ENCODE measurements around the gene ARHGAP10.

The ARHGAP10 gene

DNA sequence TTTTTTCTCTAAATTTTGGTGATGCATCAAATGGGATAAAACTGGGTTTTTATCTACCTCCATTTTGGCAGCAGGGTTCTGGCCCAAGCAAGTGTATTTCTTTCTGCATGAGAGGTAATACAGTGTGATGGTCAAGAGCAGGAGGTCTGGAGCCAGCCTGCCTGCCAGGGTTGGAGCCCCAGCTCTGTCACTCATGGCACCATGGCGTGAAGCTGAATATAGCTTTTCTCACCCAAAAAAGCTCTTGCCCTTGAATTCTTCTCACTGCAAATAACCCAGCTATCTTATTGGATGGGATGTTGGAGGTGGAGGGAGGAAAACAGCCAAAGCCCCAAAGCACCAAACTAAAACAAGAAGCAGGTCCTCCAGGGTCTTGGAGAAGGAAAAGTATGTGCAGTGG, 218.4 kb downstream of the ARHGAP10 start:
- no peak for DNase-seq (ENCODE audit: low read depth)

DNA sequence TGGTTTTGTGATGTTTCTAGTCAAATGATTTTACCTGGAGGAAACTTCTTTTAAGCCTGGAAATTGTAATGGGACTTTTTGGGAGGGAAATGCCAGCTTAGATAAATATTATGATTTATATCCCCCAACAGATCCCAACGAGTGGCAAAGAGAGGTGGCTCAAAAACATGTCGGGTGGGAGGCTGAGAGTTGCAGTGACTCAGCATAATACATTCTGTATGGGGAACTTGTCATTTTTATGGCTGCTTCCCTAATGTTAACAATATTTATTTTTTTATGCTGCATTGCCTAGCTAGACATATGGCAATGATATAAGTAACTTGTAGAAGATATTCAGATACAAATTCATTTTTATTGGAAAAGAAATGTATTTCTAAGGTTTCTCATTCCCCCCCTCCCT, 219.0 kb downstream of the ARHGAP10 start:
- DNase-seq (ENCODE audit: low read depth): no peak

DNA sequence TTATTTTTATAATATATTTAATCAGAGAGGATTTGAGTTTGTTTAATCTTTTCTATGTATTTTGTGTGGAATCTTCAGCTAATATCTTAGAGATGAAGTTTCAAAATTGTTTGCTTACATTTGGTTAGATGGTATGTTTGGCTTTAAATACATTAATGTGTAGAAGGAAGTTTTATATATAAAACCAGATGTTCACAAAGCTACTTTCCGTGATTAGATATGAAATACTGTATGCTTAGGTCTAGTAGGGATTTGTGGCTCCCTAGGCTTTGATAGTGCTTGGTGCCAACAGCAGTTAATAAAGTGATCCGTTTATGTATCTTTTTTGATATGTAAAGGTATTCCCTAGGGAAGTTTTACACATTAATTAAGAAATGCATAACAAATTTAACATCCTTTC, 223.0 kb downstream of the ARHGAP10 start:
- DNase-seq (ENCODE audit: low read depth): no peak

DNA sequence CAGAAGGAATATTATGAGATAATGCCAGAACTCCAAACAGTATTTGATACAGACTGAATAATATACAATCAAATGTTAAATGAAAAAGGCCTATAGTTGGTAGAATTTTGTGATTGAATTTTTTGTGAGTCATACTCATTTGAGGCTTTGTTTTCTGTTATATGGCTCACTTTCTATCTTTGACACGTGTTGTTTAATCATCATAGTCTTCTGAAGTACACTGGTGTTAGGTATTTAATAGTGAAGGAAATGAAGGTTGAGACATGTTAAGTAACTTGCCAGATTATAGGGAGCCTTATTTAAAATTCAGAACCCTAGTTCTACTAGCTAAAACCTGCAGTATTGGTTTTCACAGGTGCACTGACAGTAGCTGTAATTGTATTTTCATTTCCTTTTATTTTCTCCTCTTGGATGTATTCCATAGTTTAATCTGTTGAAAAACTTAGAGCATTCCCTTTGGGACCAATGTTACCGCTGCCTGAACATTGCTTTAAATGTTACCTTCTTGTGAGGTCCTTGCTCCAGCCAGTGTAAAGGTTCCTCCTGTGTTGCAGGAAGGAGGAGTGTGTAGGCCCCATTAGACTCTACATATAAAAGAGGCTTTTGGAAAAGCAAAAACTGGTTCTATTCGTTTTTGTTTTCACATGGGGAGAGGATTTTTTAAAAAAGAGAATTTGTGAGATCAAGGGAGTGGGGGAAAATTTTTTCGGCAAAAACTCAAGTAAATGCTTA, 224.1 kb downstream of the ARHGAP10 start:
- DNase-seq (ENCODE audit: low read depth): no peak

DNA sequence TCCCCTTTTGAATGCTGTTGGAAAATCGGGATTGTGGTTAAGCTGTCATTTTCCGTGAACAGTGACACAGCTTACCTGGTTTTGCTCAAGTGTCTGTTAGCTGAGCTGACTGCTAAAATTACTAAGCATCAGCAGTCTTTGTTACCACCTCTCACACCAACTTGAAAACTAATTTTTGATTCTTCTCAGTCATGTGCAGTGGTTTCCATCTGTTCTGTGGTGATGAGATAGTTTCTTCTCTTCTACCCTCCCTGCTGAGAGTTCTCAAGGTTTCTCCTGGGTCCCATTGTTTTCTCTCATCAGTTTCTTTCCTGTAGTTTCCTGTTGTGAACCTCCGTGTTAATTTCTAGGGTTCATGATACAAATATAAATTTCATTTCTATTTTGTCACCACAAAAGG, 225.6 kb downstream of the ARHGAP10 start:
- no peak for DNase-seq (ENCODE audit: low read depth)

DNA sequence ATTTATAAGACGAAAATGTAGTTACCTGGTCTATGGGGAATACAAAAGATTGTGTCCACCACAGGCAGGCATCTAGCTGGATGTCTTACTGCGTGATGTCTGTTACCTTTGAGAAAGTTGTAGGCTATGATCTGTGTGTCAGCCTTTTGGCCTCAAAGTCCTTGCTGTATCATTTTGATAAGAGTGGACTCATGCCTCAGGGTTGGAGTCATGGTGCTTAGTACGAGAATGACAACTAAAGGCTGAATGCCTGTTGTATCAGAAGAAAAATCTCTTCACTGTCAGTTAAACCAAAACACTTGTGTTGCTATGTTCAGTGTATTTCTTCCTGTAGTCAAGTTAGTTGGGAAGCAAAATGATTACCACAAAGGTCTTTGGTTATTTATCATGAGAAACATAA, 226.2 kb downstream of the ARHGAP10 start:
- no peak for DNase-seq (ENCODE audit: low read depth)

DNA sequence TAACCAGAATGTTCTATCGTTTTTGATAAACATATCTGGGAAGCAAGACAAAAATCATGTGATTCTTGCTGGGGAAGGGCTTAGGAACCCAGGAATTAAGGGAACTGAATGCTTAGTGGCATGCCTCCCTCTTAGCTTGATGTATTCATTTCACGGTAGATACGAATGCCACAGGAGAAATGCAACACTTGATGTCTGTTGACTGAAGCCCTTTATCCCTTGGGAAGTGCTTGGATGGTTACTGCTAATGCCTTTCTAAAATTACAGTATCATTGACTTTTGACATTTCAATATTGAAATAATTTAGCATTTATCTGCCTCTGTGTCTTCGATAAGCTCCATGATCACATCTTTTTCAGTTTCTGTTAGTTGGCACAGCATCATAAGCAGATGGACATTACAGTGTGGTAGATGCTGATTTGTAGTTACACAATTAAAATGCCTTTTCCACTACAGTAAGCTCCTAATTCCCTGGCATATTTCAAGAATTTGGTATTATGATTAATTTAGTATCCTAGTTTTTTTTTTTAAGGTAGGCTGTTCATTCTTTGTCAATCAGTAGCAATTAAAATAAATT, 226.7 kb downstream of the ARHGAP10 start:
- no peak for DNase-seq (ENCODE audit: low read depth)

DNA sequence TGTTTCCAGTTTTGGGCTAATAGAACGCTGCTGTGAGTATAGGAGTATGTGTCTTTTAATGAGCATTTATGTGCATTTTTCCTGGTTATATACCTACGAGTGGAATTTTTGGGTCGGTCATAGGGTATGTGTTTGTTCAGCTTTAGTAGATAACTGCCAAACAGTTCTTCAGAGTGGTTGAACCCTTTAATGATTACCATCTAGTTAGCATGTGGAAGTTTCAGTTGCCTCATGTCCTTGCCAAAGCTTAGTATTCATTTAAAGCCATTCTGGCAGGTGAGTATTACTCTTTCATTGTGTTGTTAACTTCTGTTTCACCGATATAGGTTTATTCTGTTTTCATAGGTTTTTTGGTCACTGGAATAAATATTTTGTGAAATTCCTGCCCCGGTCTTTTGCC, 229.1 kb downstream of the ARHGAP10 start:
- DNase-seq (ENCODE audit: low read depth): no peak

DNA sequence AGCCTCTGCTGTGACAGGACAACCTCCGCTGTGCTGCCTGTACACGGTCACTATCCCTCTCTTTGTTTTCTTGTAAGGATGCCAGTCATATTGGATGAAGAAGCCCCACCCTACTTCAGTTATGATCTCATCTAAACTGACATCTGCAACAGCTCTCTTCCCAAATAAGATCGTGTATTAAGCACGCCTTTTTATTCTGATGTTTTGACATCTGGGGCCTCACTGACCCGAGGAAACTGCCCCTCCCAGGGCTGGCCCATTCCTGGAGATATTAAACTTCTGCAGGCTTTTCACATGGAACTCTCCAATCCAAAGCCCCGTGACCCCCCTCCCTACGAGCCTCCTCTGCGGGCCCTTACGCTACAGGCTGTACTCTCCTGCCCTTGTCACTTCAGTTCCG, 232.0 kb downstream of the ARHGAP10 start:
- DNase-seq (ENCODE audit: low read depth): no peak

DNA sequence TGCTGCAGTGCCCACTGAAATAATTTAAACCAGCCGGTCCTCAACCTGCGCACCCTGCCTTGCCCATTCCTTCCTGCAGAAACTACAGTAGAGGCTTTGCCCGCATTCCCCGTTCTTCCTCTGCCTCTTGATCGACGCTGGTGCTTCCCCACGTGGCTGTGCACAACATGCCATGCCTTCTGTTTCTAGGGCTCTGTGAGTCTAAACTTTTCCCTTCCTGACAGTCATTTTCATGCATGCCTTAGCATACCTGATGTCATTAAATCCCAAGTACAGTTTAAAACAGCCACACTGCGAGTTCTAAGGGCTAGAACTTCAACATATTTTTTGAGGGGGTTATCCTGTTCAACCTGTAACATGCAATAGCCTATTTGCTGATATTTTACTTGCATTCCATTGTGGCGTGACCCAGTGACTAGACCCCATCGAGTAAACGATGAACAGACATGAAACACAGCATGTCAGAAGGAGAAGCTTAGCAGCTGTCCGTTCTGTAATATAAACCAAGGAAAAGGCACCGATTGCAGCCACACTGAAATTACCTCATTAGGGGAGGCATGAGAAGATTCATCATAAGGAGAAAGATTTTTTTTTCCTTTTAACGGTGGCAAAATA, 232.5 kb downstream of the ARHGAP10 start:
- no peak for DNase-seq (ENCODE audit: low read depth)

DNA sequence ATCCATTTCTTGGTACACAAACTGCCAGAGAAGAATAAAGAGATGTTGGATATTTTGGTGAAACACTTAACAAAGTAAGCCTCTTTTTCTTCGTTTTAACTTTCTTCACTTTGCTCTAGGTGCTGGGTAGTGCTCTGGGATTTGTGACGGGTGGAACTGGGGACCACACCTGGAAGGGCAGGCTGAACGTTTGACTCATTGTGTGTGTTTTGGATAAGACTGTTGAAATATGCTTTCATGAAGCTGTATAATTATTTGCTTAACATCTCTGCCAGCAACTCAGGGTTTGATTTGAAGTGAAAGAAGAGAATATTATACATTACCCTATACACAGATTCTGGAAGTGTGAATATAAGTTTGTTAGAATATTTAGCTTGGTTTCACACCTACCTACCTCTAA, 233.2 kb downstream of the ARHGAP10 start:
- no peak for DNase-seq (ENCODE audit: low read depth)

DNA sequence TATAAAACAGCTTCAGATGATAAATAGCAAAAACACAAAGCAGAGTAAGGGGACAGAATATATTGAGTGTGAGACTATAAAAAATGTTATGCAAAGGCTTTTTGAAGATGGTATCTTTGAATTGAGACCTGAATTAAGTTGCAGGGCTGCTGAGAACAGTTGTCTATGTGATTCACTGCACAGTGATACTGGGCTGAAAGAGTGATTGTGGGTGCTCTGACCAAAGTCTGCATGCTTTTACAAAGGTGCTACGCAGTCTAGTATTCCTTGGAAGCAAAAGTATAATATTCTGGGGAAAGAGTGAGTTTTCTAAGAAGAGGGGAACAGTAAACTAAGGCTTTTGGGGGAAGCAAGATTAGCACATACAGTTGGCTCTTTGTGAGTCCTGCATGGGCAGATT, 234.0 kb downstream of the ARHGAP10 start:
- no peak for DNase-seq (ENCODE audit: low read depth)

DNA sequence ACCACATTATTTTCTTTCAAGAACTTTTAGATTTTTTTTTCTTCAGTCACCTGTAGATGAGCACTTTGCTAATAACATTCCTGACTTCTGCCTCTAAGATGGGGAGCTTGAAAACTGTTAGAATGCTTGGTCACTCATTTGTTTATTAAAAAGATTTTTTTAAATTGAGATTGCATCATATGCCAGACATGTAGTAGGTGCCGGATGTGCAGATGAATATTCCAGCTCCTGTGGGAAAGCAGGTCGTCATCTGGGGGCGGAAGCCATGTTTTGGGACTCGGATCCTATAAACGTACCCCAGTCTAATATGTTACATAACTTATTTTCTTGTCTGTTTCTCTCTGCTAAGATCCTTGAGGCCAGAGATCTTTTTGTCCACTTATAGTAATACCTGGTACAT, 236.8 kb downstream of the ARHGAP10 start:
- DNase-seq (ENCODE audit: low read depth): no peak

DNA sequence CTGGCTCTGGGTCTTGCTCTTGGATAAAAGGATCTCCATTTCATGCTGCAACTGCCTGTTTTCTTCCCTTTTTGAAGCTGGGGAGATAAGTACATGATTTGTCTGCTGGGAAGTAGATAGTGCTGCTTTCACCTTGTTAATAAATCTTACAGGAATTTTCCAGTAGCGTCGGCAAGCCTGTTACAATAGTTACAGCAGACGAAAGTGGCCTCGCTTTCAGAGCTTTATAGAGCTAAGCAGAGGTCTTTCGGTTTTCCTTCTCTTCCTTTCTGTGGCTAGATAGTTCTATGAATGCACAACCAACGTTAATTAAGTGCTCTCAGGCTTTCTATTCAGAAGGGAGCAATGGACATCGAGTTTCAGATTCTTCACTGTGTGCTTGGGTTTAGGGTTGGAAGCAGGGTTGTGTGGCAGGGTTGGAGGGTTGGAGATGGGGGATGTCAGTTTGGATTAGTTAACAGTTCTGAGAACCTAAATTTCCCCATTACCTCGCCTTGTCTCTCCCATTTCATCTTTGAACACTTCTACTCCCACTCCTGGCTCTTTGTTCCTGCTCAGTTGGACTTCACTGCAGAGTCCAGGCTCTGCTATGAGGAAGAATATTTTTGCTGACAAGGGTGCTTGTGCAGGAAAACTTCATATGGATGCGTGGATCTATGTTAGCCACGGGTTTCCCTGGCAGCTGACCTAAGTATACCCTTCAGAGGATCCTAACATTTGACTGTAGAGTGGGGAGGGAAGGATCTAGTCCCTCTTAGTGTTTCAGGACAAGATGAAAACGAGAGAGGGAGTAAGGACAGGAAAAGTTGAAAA, 237.9 kb downstream of the ARHGAP10 start:
- DNase-seq (ENCODE audit: low read depth): no peak

DNA sequence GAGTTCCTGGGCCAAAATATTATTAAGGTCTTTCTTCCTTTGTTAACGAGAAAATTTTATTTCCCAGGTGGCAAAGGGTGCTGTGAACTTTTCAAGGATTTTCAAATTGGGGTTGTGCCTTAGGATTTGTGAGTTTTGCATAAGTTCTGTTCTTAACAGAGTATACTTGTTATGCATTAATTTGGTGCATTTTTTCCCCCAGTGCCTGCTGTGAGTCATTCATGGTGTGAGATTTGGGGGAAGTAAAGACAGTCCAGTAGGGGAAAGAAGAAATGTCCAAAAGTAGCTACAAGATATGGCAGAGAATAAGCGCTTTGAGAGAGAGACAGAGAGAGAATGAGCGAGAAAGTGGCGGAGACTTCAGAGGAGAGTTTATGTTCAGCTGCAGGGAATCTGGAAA, 239.2 kb downstream of the ARHGAP10 start:
- no peak for DNase-seq (ENCODE audit: low read depth)

DNA sequence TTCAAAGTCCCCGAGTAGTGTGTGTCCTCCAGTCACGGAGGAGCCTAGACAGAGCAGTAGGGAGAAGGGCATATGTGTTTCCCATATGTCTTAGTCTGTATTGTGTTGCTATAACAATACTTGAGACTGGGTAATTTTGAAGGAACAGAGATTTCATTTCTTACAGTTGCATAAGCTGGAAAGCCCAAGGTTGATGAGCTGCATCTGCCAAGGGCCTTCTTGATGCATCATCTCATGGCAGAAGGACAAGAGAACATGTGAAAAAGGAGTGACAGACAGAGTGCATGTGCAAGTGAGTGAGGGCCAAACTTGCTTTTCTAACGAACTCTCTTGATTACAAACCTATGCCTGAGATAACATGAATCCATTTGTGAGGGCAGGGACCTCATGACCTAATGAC, 243.4 kb downstream of the ARHGAP10 start:
- peak; percentile 72 for DNase-seq (ENCODE audit: low read depth)

DNA sequence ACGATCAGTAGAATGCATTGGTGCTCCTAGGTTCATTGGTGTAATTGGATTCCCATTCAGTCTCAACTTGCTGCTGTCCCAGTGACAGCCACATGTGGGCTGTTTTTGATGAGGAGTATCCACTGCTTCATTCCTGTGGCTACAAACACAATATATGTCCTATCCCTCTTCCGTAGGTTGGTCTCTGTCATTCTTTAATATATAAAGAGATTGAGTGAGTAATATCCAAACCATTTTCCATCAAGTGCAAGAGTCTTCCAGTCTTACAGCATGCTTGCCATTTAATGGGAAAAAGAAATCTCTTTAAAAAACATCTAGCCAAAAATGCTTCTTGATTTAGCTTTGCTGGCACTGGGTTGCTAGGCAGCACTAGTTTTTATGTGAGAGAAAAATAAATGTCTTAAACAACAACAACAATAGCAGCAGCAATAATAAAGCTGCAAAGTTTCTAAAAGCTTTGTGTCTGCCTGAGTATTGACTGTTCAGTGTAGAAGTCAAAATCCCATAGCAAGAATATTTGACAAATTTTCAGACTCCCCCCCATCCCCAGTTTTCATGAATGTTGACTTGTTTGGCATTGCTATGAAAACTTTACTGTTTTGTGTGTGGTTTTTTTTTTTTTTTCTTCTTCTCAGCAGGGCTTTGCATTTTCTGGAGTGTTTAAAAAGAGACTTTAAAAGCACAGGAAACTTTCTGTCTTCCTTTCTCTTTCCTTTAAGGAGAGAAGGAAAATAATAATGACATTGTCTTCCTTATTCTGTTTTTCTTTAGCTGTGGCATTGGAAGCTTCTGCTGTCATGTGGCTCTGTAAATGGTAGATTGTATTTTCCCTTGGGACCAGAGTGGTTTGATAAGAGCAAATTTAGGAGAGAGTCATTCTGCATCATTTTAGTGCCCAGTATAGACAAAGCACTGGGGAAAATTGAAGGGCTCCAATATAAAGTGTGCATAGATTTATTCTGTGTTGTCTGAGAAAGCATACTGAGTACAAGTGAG, 244.3 kb downstream of the ARHGAP10 start:
- no peak for DNase-seq (ENCODE audit: low read depth)

DNA sequence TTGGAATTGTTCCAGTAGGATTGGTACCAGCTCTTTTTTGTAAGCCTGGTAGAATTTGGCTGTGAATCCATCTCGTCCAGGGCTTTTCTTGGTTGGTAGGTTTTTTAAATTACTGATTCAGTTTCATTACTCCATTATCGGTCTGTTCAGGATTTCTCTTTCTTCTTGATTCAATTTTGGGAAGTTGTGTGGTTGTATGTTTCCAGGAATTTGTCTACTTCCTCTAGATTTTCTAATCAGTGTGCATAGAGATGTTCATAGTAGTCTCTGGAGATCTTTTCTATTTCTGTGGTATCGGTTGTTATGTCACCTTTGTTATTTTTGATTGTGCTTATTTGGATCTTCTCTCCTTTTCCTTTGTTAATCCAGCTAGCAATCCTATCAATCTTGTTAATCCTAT, 248.7 kb downstream of the ARHGAP10 start:
- no peak for DNase-seq (ENCODE audit: low read depth)

DNA sequence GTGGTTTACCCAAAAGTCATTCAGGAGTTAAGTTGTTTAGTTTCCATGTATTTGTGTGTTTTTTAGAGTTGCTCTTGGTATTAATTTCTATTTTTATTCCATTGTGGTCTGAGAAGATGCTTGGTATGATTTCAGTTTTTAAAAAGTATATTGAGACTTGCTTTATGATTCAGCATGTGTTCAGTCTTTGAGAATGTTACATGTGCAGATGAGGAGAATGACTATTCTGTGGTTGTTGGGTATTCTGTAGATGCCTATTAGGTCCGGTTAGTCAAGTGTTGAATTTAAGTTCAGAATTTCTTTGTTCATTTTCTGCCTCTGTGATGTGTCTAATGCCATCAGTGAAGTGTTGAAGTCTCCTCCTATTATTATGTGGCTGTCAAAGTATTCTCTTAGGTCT, 249.4 kb downstream of the ARHGAP10 start:
- DNase-seq (ENCODE audit: low read depth): no peak

DNA sequence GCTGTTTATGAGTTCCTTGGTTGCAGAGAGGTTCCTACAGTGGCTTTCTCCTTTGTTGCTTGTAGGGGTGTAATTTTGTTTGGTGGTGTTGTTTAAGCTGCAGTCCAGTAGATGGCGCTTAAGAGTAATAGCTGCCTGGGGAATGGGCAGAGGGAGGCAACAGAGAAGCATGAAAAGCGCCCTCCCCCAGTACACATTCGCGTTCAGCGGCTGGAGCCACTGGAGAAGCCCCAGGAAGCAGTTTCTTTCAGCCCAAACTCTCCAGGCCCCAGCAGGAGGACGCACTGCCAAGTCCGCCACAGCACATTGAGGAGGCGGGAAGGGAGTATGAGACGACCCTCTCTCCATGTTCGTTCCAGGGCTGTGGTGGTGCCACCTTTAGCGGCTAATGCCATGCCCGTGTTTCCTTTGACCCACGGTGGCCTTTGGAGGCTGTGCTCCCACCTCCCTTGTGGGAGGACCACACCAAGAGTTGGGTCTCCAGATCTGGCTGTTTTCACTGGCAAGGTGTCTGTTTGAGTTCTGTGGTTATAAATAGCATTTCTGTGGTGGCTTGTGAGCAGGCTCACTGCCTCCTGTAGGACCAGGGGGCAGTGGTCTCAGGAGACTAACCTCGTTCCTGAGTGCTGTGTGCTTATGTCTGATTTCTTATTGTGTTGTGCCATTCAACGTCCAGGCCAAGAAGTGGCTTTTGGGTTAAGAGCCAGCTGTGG, 252.3 kb downstream of the ARHGAP10 start:
- DNase-seq (ENCODE audit: low read depth): peak; percentile 30

DNA sequence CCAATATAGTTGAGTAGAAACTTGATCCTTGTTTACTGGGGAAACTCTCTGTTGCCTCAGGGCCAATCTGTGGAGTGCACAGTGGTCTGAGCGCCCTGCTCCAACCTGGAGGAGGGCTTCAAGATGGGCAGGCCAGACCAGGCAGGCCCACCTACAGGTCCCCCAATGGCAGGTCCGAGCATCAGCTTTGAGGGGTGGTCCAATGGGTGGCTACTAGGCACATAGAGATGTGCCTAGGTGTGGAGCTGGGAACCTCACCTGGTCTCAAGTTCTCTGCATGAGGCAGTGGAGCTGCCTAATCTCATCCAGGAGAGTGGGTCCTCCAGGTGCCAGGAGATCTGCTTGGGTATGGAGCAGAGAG, 252.9 kb downstream of the ARHGAP10 start:
- no peak for DNase-seq (ENCODE audit: low read depth)
